Skeletal muscle tissue (tissue), 4 donors: ENCODE results near the gene ELP5. TPM values are rescaled to one million over a fixed set of nuclear protein-coding genes. Genes with fewer than 3 reads are reported as not detected.
A peak's percentile ranks its signal among the peaks of the same experiment; 100 is the strongest.

ENCODE experiments used
- H3K27ac ChIP-seq: one replicate; pipeline ENCODE4 v1.7.0; 2013; ENCODE audit warnings: mild to moderate bottlenecking, low read depth, low read length, inconsistent platforms
- H3K27me3 ChIP-seq, 3 donors: one replicate each; pipeline ENCODE4 v1.7.0; 2013; ENCODE audit warnings: low read length in 3 of 3; ENCODE audit not compliant: control insufficient read depth in 3 of 3, insufficient read depth in 3 of 3
- H3K36me3 ChIP-seq, 3 donors: one replicate each; pipeline ENCODE4 v1.7.0; 2013; ENCODE audit warnings: low read length in 3 of 3; ENCODE audit not compliant: control insufficient read depth in 3 of 3, insufficient read depth in 3 of 3
- H3K4me1 ChIP-seq, 3 donors: one replicate each; pipeline ENCODE4 v1.7.0; 2013; ENCODE audit warnings: low read length in 3 of 3, mild to moderate bottlenecking in 3 of 3; ENCODE audit not compliant: control insufficient read depth in 3 of 3, insufficient read depth in 3 of 3
- H3K4me3 ChIP-seq, 3 donors: one replicate each; pipeline ENCODE4 v1.7.0; 2013; ENCODE audit warnings: low read length in 3 of 3
- H3K9ac ChIP-seq, 3 donors: one replicate each; pipeline ENCODE4 v1.7.0; 2013; ENCODE audit warnings: low read length in 3 of 3, mild to moderate bottlenecking in 3 of 3, moderate library complexity in 2 of 3, low read depth in 1 of 3
- H3K9me3 ChIP-seq, 3 donors: one replicate each; pipeline ENCODE4 v1.7.0; 2013; ENCODE audit warnings: low read length in 3 of 3; ENCODE audit not compliant: control insufficient read depth in 3 of 3
- total RNA-seq: library from RNA; depleted of rRNA; stranded (reverse); fragments of >200 nt; gene quantifications from one replicate; pipeline ENCODE4 v1.2.3, GENCODE V29; 2014
- donor health status: Osteomylitis.

The ELP5 gene
- total RNA-seq, 1 donor from 2014 or later, result 28.2 TPM

DNA sequence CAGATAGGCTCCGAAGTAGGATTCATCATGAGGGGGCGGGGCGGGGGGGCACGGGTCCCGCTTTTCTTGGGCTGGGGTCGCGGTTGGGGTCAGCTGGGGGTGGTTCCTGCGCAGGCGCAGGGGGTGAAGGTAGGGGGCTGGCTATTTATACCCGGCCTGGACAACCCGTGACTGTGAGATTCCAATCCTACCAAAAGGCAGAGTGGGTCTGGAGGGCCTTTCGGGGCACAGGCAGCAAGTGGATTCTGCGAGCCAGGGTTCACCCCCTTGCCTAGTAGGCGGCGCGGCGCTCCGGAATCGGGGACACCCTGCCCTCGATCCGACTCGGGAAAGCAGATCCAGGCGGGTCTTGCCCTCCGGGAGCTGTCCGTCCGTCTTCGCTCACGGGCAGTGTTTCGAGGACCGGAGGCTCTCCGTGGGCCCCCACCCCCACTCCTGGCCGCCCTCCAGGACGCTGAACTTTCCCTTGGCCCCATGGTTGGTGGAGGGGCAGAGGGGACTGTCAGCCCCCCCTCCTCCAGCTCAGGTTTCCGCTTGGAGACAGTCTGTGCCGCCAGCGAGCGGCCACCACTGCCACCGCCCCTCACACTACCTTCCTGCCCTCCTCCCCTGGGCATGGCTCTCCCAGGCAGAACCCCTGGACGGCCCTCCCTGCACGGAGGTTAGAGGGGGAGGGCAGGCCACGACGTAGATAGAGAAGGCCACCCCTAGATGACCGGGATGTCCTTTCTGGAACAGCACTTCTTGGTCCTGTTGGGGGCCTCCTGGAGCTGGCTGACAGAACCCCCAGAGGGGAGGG is 30.1 kb downstream of the ELP5 start:
- Histone ChIP-seq H3K4me1 (peaks cover 54 to 68% (median 61%) of the 10 kb centered on the region in 3 donors), H3K27ac (peak overlapping the region; percentile 99), H3K4me3 (peak overlapping the region; percentile 80 to 92 (median 89)), H3K9ac (peak overlapping the region; percentile 97 to 99 (median 98)), H3K36me3 (peaks cover 30 to 43% (median 31%) of the 10 kb centered on the region in 3 donors), H3K9me3 (no peaks in the 10 kb centered on the region), H3K27me3 (peaks cover 0 to 2% (median 0%) of the 10 kb centered on the region in 3 donors)

DNA sequence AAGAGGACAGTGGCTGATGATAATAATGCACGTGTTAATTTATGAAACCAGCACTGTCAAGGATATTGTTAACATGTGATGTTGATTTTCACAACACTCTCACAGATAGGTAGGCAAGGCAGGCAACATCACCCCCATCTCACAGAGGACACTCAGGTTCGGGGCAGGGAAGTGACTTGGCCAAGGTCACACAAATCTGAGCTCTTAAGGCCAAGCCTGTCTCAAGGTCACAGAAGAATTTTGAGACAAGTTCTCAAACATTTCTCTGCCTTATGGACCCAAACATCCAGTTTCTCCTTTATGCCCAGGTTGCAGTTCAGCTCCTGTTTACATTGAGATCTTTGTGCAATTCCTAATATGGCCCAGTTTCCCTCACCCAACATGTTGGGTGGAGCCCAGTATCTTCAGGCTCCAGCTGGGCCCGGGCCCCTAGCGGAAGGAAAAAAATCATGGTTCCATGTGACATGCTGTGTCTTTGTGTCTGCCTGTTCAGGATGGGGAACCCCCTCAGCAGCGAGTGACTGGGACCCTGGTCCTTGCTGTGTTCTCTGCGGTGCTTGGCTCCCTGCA is 30.8 kb downstream of the ELP5 start:
- Histone ChIP-seq H3K36me3 (peaks cover 34 to 49% (median 35%) of the 10 kb centered on the region in 3 donors), H3K4me3 (peak overlapping the region; percentile 80 to 92 (median 89)), H3K4me1 (peaks cover 56 to 74% (median 67%) of the 10 kb centered on the region in 3 donors), H3K9ac (peak overlapping the region; percentile 97 to 99 (median 98)), H3K9me3 (no peaks in the 10 kb centered on the region), H3K27me3 (peaks cover 0 to 2% (median 0%) of the 10 kb centered on the region in 3 donors), H3K27ac (peak overlapping the region; percentile 99)

DNA sequence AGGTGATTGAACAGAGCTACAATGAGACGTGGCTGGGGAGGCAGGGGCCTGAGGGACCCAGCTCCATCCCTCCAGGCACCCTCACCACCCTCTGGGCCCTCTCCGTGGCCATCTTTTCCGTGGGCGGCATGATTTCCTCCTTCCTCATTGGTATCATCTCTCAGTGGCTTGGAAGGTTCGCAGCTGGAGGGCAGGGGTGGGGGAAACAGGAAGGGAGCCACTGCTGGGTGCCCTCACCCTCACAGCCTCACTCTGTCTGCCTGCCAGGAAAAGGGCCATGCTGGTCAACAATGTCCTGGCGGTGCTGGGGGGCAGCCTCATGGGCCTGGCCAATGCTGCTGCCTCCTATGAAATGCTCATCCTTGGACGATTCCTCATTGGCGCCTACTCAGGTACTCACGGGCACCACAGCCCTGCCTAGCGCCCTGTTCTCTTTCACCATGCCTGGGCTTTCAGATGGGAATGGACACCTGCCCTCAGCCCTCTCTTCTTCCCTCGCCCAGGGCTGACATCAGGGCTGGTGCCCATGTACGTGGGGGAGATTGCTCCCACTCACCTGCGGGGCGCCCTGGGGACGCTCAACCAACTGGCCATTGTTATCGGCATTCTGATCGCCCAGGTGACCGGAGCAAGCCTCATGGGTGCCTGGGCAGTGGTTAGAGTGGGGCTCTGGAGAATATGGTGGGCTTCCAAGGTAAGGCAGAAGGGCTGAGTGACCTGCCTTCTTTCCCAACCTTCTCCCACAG is 31.6 kb downstream of the ELP5 start:
- Histone ChIP-seq H3K9me3 (no peaks in the 10 kb centered on the region), H3K9ac (peak overlapping the region; percentile 97 to 99 (median 98)), H3K4me1 (peaks cover 56 to 79% (median 71%) of the 10 kb centered on the region in 3 donors), H3K27me3 (peaks cover 0 to 2% (median 0%) of the 10 kb centered on the region in 3 donors), H3K4me3 (peak overlapping the region; percentile 80 to 92 (median 89)), H3K36me3 (peaks cover 34 to 51% (median 35%) of the 10 kb centered on the region in 3 donors), H3K27ac (peak overlapping the region; percentile 99)

DNA sequence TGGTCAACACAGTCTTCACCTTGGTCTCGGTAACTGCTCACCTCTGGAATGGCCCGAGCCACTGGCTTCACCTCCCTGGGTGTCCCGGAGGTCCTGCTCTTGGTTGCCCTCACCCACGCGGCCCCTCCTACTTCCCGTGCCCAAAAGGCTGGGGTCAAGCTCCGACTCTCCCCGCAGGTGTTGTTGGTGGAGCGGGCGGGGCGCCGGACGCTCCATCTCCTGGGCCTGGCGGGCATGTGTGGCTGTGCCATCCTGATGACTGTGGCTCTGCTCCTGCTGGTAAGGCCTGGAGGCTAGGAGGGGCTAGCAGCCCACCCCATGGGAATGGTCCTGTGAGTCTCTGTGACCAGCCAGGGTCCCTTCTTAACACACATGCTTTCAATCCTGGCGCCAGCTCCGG is 32.9 kb downstream of the ELP5 start:
- peak overlapping the region in 2 of 3 donors; percentile 89 to 92 for H3K4me3 ChIP-seq
- peak overlapping the region; percentile 32 to 99 (median 38) for H3K9ac ChIP-seq
- peaks cover 34 to 51% (median 35%) of the 10 kb centered on the region in 3 donors for H3K36me3 ChIP-seq
- H3K27me3 ChIP-seq, result peaks cover 0 to 2% (median 0%) of the 10 kb centered on the region in 3 donors
- peak overlapping the region; percentile 99 for H3K27ac ChIP-seq
- H3K9me3 ChIP-seq, result no peaks in the 10 kb centered on the region
- H3K4me1 ChIP-seq, result peaks cover 55 to 83% (median 71%) of the 10 kb centered on the region in 3 donors

DNA sequence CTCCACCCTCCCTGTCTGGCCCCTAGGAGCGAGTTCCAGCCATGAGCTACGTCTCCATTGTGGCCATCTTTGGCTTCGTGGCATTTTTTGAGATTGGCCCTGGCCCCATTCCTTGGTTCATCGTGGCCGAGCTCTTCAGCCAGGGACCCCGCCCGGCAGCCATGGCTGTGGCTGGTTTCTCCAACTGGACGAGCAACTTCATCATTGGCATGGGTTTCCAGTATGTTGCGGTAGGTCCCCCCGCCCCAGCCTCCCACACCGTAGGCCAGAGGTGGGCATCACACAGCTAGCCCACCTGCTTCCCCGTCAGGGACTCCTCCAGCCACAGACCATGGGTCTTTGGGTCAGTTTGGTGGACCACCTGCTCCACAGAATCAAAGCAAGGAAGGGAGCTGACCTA is 33.7 kb downstream of the ELP5 start:
- Histone ChIP-seq H3K4me1 (peaks cover 50 to 83% (median 71%) of the 10 kb centered on the region in 3 donors), H3K27ac (peak overlapping the region; percentile 36), H3K4me3 (no peak overlapping the region), H3K9me3 (no peaks in the 10 kb centered on the region), H3K9ac (peak overlapping the region in 2 of 3 donors; percentile 32 to 99), H3K27me3 (peaks cover 0 to 2% (median 0%) of the 10 kb centered on the region in 3 donors), H3K36me3 (peaks cover 34 to 51% (median 35%) of the 10 kb centered on the region in 3 donors)

DNA sequence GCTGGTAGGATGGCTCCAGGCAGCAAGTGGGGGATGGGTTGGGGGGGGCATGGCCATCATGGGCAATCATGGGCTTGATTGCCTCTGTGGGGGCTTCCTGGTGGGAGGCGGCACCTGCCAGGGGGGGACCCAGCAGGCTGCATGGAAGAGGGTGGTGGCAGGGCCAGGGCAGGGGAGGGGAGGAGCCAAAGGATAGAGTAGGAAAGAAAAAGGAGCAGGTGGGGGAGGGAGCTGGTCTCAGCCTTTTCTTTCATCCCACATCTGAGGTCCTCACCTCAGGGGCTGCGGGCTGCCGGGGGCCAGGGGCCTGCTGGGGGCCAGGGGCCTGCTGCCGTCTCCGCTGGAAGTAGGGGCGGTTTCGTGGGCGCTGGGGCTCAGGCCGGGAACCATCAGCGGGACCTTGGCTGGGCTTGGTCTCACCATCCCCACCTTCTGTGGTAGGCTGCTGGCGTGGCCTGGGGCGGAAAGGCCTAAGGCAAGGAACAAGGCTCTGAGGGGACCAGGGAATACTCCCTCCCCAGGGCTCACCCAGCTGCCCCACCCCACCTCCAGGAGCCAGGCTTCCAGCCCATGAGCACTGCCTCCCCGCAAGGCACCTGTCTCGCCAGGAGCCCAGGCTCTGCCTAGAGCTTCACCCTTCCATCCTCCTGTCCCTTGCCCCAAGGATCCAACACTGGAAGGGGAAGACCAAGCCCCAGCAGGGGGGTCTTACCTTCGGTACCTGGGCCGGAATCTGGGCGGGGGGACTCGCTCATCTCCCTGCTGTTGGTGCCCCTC is 37.4 kb downstream of the ELP5 start:
- peak overlapping the region in 1 of 3 donors; percentile 6 for H3K9ac ChIP-seq
- peaks cover 25 to 33% (median 27%) of the 10 kb centered on the region in 3 donors for H3K36me3 ChIP-seq
- H3K27ac ChIP-seq, result peak overlapping the region; percentile 58
- H3K27me3 ChIP-seq, result peaks cover 0 to 7% (median 6%) of the 10 kb centered on the region in 3 donors
- peaks cover 57 to 85% (median 77%) of the 10 kb centered on the region in 3 donors for H3K4me1 ChIP-seq
- no peaks in the 10 kb centered on the region for H3K9me3 ChIP-seq
- no peak overlapping the region for H3K4me3 ChIP-seq

DNA sequence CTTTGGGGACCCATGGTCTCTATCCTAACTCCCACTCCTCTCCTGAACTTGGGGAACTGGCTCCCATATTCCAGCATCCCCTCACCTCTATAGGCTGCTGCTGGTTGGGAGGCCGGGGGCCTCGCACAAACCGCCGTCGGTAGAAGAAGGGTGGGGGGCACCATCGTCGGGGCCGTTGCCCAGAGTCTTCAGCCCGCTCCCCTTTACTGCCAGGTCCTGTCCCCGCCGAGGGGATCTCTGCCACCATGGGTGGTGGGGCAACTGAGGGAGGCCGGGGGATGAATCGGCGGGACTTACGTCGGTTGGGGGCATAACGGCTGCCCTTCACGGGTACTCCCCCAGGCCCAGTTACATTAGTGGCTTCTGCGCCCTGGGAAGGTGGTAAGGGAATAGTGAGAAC is 38.2 kb downstream of the ELP5 start:
- Histone ChIP-seq H3K27ac (peak overlapping the region; percentile 58), H3K4me3 (no peak overlapping the region), H3K4me1 (peaks cover 54 to 82% (median 74%) of the 10 kb centered on the region in 3 donors), H3K9me3 (no peaks in the 10 kb centered on the region), H3K36me3 (peaks cover 18 to 25% (median 19%) of the 10 kb centered on the region in 3 donors), H3K27me3 (peaks cover 0 to 7% (median 6%) of the 10 kb centered on the region in 3 donors), H3K9ac (peak overlapping the region in 2 of 3 donors; percentile 6 to 63)

DNA sequence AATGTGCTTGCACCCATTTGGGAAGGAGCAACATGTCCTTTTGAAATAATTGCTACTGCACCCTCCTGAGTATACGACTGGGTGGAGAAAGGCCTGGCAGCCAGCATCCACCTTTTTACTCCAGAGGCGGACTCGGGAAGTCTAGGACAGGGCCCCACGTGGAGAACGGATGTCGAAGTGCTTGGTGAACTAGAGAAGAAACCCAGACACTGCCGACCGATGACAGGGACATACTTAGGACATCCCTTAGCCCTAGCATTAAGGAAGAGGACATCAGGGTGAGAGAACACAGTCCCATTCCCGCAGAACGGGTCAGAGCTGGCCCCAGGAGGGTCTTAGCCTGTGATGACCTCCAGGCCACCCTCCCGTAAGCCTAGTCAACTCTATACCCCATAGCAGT is 38.7 kb downstream of the ELP5 start:
- H3K4me1 ChIP-seq, result peaks cover 53 to 82% (median 74%) of the 10 kb centered on the region in 3 donors

DNA sequence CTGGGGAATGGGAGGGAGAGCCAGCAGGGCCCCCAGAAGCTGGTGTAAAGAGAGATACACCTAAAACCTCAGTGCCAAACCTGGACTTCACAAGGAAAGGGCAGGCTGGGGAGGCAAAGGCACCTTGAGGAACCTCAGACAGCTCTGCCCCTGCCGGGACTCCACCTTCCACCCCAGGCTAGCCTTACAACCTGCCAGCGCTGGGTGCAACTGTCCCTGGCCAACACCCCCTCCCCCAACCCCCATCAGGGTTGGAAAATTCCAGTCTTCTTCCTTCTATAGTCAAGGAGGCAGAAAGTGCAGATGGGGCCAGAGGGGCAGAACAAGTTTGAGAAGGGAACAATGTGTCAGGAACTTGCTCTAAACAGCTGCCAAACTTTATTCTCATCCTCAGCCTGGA is 40.2 kb downstream of the ELP5 start:
- no peaks in the 10 kb centered on the region for H3K9me3 ChIP-seq
- H3K9ac ChIP-seq, result peak overlapping the region in 2 of 3 donors; percentile 5 to 54
- H3K36me3 ChIP-seq, result peaks cover 3 to 8% (median 4%) of the 10 kb centered on the region in 3 donors
- peaks cover 0 to 7% (median 6%) of the 10 kb centered on the region in 3 donors for H3K27me3 ChIP-seq
- no peak overlapping the region for H3K27ac ChIP-seq
- peaks cover 55 to 80% (median 72%) of the 10 kb centered on the region in 3 donors for H3K4me1 ChIP-seq
- H3K4me3 ChIP-seq, result no peak overlapping the region

More for the DNA sequence above, 38.7 kb downstream of the ELP5 start:
- Histone ChIP-seq H3K36me3 (peaks cover 13 to 20% (median 14%) of the 10 kb centered on the region in 3 donors), H3K27ac (peak overlapping the region; percentile 58), H3K27me3 (peaks cover 0 to 7% (median 6%) of the 10 kb centered on the region in 3 donors), H3K9ac (peak overlapping the region in 1 of 3 donors; percentile 63), H3K9me3 (no peaks in the 10 kb centered on the region), H3K4me3 (no peak overlapping the region)
